ENCODE measurements around the gene UTF1. TPM values are rescaled to one million over a fixed set of nuclear protein-coding genes. Genes with fewer than 3 reads are reported as not detected.

The UTF1 gene
- total RNA-seq, 2 experiments from 2014 or later, result not detected

DNA sequence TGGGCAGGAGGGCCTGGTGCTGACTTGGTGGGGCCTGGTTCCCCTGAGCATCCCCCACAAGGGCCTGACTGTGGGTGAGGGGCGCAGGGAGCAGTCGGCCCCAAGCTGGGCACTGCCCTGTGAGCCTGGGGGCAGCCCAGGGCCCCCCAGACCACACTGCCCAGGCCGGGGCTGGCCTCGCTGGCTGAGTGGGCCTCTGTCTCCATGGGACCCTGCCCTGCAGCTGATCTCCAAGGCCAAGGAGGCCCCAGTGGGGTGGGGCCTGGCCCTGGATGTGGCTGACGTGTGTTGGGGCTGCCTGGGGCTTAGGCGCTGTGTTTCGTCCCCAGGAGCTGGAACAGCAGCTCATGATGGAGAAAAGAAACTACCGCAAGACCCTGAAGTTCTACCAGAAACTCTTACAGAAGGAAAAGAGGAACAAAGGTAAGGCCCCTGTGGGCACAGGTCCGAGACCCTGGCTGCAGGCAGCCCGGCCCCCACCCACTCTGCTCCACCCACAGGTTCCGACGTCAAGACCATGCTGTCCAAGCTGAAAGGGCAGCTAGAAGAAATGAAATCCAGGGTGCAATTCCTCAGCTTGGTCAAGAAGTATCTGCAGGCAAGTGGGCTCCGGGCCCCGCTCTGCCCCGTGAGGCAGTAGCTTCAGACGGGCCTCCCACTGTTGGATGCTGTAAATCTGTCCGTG is 23.5 kb upstream of the UTF1 start:
- H3K36me3 Mint-ChIP-seq (ENCODE audit: low read depth), result no peaks in the 10 kb centered on the region
- CTCF ChIA-PET, result no interaction called here
- no peak overlapping the region for H3K4me3 Mint-ChIP-seq
- no peak overlapping the region for H3K27ac Mint-ChIP-seq
- no peaks in the 10 kb centered on the region for H3K9me3 Mint-ChIP-seq
- DNase-seq, result no peak
- no peaks in the 10 kb centered on the region for H3K27me3 Mint-ChIP-seq (ENCODE audit: low read depth)
- H3K4me1 Mint-ChIP-seq (ENCODE audit: low read depth), result peaks cover 4% of the 10 kb centered on the region
- intact Hi-C loops (cut with micrococcal nuclease), result no loop called here

DNA sequence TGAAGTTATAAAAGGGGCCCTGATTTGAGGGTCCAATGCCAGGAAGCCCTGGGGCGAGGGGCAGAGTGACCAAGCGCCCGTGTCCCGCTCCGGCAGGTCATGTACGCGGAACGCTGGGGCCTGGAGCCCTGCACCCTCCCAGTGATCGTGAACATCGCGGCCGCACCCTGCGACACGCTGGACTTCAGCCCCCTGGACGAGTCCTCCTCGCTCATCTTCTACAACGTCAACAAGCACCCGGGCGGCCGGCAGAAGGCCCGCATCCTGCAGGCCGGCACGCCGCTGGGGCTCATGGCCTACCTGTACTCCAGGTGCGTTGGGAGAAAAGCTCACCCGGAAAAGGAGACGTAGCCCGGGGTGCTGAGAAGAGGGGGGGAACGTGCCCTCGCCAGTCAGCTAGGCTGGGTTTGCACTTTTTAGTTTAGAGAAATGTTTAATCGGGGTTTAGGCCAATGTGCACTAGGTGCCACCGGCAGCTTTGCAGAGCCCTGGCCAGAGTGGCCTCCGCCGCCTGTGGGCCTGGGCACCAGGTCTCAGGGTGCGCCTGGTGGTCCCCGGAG is 22.9 kb upstream of the UTF1 start:
- CTCF ChIA-PET, result no interaction called here
- Mint-ChIP-seq H3K4me1 (ENCODE audit: low read depth) (peaks cover 4% of the 10 kb centered on the region), H3K36me3 (ENCODE audit: low read depth) (no peaks in the 10 kb centered on the region), H3K4me3 (no peak overlapping the region), H3K27ac (no peak overlapping the region), H3K9me3 (no peaks in the 10 kb centered on the region), H3K27me3 (ENCODE audit: low read depth) (no peaks in the 10 kb centered on the region)
- intact Hi-C loops (cut with micrococcal nuclease), result no loop called here
- DNase-seq, result no peak

DNA sequence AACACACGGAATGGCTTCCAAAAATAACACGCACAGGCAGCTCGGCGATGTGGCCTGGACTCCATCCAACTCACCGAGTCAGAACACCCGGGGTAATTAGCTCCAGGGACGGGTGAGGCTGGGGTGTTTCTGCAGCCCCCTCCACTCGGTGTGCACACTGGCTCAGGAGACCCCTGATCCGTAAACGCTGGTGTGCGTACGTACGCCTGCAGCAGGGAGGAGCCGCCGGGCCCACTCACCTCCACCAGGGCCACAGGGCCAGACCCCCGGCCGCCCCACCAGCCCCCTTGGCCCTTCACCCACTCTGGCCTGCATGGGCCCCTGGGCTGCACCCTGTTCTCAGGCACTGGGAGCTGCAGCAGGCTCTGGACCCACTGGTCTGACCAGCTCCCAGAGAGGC is 22.4 kb upstream of the UTF1 start:
- intact Hi-C loops (cut with micrococcal nuclease), result no loop called here
- no peak overlapping the region for H3K27ac Mint-ChIP-seq
- H3K9me3 Mint-ChIP-seq, result no peaks in the 10 kb centered on the region
- CTCF ChIA-PET, result no interaction called here
- H3K4me1 Mint-ChIP-seq (ENCODE audit: low read depth), result peaks cover 4% of the 10 kb centered on the region
- no peak overlapping the region for H3K4me3 Mint-ChIP-seq
- no peaks in the 10 kb centered on the region for H3K27me3 Mint-ChIP-seq (ENCODE audit: low read depth)
- no peak for DNase-seq
- H3K36me3 Mint-ChIP-seq (ENCODE audit: low read depth), result no peaks in the 10 kb centered on the region

GRCh38 chr10:133208466-133208865 is 21.6 kb upstream of the UTF1 start:
- Mint-ChIP-seq H3K36me3 (ENCODE audit: low read depth) (no peaks in the 10 kb centered on the region), H3K27ac (no peak overlapping the region), H3K27me3 (ENCODE audit: low read depth) (no peaks in the 10 kb centered on the region), H3K9me3 (no peaks in the 10 kb centered on the region), H3K4me3 (no peak overlapping the region), H3K4me1 (ENCODE audit: low read depth) (peaks cover 4% of the 10 kb centered on the region)
- DNase-seq, result no peak
- CTCF ChIA-PET, result no interaction called here
- intact Hi-C loops (cut with micrococcal nuclease), result no loop called here

GRCh38 chr10:133209117-133209516 is 20.9 kb upstream of the UTF1 start:
- intact Hi-C loops (cut with micrococcal nuclease), result no loop called here
- CTCF ChIA-PET, result no interaction called here
- DNase-seq, result no peak
- Mint-ChIP-seq H3K4me1 (ENCODE audit: low read depth) (peaks cover 4% of the 10 kb centered on the region), H3K36me3 (ENCODE audit: low read depth) (no peaks in the 10 kb centered on the region), H3K4me3 (no peak overlapping the region), H3K27me3 (ENCODE audit: low read depth) (no peaks in the 10 kb centered on the region), H3K9me3 (no peaks in the 10 kb centered on the region), H3K27ac (no peak overlapping the region)

- no peaks in the 10 kb centered on the region for H3K36me3 Mint-ChIP-seq (ENCODE audit: low read depth)
- CTCF ChIA-PET, result no interaction called here
- peaks cover 4% of the 10 kb centered on the region for H3K4me1 Mint-ChIP-seq (ENCODE audit: low read depth)
- no peak overlapping the region for H3K4me3 Mint-ChIP-seq
- no peak overlapping the region for H3K27ac Mint-ChIP-seq
- intact Hi-C loops (cut with micrococcal nuclease), result no loop called here
- no peaks in the 10 kb centered on the region for H3K9me3 Mint-ChIP-seq
- no peak for DNase-seq
- H3K27me3 Mint-ChIP-seq (ENCODE audit: low read depth), result no peaks in the 10 kb centered on the region
These were observed 20.4 kb upstream of the UTF1 start for GRCh38 chr10:133209641-133210040.

- Mint-ChIP-seq H3K4me3 (no peak overlapping the region), H3K27ac (no peak overlapping the region), H3K9me3 (no peaks in the 10 kb centered on the region), H3K36me3 (ENCODE audit: low read depth) (no peaks in the 10 kb centered on the region), H3K27me3 (ENCODE audit: low read depth) (no peaks in the 10 kb centered on the region), H3K4me1 (ENCODE audit: low read depth) (peaks cover 4% of the 10 kb centered on the region)
- DNase-seq, result no peak
- CTCF ChIA-PET, result no interaction called here
- intact Hi-C loops (cut with micrococcal nuclease), result no loop called here
These were observed 19.4 kb upstream of the UTF1 start for GRCh38 chr10:133210398-133211140.

DNA sequence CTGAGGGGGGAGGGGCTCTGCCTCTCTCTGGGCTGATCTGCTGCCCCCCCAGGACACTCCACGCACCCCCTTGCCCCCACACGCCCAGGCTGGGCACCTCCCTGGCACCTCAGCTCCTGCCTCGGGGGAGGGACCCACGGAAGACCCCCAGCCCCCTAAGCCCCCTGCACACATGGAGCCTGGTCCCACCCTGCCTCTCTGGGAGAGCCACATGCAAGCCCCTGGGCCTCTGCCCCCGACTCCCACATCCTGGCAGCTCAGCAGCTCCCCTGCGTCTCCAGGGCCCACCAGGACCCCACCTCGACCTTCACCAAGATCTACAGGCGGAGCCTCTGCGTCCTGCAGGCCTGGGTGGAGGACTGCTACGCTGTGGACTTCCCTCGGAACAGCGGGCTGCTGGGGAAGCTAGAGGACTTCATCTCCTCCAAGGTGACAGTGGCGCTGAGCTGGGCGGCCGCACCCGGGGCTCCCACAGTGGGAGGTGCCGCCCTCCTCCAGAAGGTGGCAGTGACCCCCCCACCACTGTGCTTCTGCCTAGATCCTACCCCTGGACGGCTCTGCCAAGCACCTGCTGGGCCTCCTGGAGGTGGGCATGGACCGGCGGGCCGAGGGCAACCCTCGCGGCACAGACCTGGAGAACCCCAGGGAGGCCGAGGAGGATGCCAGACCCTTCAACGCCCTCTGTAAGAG is 18.7 kb upstream of the UTF1 start:
- DNase-seq, result no peak
- Mint-ChIP-seq H3K27me3 (ENCODE audit: low read depth) (no peaks in the 10 kb centered on the region), H3K4me3 (no peak overlapping the region), H3K9me3 (no peaks in the 10 kb centered on the region), H3K27ac (no peak overlapping the region), H3K4me1 (ENCODE audit: low read depth) (peaks cover 4% of the 10 kb centered on the region), H3K36me3 (ENCODE audit: low read depth) (no peaks in the 10 kb centered on the region)
- intact Hi-C loops (cut with micrococcal nuclease), result no loop called here
- CTCF ChIA-PET, result no interaction called here

- CTCF ChIA-PET, result no interaction called here
- DNase-seq, result no peak
- Mint-ChIP-seq H3K9me3 (no peaks in the 10 kb centered on the region), H3K36me3 (ENCODE audit: low read depth) (no peaks in the 10 kb centered on the region), H3K4me1 (ENCODE audit: low read depth) (peaks cover 4% of the 10 kb centered on the region), H3K27ac (no peak overlapping the region), H3K4me3 (no peak overlapping the region), H3K27me3 (ENCODE audit: low read depth) (no peaks in the 10 kb centered on the region)
- intact Hi-C loops (cut with micrococcal nuclease), result no loop called here
These were observed 17.8 kb upstream of the UTF1 start for GRCh38 chr10:133211959-133212852.

DNA sequence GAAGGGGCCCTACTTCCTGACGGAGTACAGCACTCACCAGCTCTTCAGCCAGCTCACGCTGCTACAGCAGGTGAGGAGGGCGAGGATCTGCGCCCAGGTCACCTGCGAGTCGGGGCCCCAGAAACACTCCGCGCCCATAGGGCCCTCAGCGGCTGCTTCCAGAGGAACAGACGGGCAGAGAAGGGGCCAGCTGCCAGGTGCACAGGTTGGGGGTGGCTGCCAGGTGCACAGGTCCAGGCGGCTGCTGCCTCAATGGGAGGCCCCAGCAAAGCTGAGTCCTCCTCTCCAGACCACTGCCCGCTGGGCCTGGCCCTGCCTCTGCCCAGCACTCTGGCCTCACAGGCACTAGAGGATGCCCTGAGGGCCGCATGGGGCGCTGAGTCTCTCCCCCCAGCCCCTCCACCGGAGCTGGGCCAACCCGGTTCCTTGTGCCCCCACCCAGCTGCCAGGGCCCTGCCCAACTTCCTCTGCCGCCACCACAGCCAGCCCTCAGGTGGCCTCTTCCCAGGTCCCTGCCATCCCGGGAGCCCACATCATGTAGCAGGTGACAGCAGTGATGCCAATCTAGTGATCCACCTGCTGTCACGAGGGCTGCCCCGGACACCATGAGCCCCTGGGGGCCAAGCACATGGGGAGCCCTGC is 17.0 kb upstream of the UTF1 start:
- Mint-ChIP-seq H3K4me1 (ENCODE audit: low read depth) (peaks cover 4% of the 10 kb centered on the region), H3K36me3 (ENCODE audit: low read depth) (no peaks in the 10 kb centered on the region), H3K27me3 (ENCODE audit: low read depth) (peaks cover under 1% of the 10 kb centered on the region), H3K9me3 (no peaks in the 10 kb centered on the region), H3K27ac (no peak overlapping the region), H3K4me3 (no peak overlapping the region)
- intact Hi-C loops (cut with micrococcal nuclease), result no loop called here
- DNase-seq, result no peak
- CTCF ChIA-PET, result no interaction called here

DNA sequence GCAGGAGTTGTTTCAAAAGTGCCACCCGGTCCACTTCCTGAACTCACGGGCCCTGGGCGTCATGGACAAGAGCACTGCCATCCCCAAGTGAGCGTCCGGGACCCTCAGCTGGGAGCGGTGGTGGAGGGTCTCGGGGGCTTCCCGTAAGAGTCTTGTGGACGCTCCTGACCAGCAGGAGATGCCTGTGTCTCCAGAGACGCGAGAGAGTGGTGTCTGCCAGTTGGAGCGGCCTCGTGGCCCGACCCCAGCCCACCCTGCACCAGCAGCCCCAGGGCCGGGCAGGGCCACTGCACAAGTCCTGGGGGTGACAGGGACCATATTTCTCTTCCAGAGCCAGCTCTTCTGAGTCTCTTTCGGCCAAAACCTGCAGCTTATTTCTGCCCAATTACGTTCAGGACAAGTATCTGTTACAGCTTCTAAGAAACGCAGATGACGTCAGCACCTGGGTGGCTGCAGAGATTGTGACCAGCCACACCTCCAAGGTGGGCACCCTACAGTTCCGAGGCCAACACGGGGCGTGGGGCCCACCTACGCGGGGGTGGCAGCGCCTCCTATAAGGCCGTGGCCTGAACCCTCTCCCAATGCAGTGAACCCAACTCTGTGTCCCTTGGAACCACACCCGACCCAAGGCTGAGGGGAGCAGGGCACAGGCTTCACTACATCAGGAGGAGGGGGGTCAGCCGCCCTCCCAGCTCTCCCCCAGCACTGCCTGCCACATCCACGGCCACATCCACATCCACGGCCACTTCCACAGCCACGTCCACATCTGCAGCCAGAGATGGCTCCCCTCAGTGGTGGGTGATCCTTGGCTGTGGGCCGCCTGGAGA is 16.2 kb upstream of the UTF1 start:
- H3K4me3 Mint-ChIP-seq, result no peak overlapping the region
- H3K36me3 Mint-ChIP-seq (ENCODE audit: low read depth), result no peaks in the 10 kb centered on the region
- H3K9me3 Mint-ChIP-seq, result no peaks in the 10 kb centered on the region
- DNase-seq, result no peak
- no peak overlapping the region for H3K27ac Mint-ChIP-seq
- peaks cover 4% of the 10 kb centered on the region for H3K4me1 Mint-ChIP-seq (ENCODE audit: low read depth)
- peaks cover 2% of the 10 kb centered on the region for H3K27me3 Mint-ChIP-seq (ENCODE audit: low read depth)
- CTCF ChIA-PET, result no interaction called here
- intact Hi-C loops (cut with micrococcal nuclease), result no loop called here

All from activated naive CD4-positive, alpha-beta T cell treated with anti-CD3 and anti-CD28 coated beads for 36 hours (primary cell).